ENCODE results near the gene OGFOD2. TPM values are rescaled to one million over a fixed set of nuclear protein-coding genes. Genes with fewer than 3 reads are reported as not detected.

The OGFOD2 gene
- total and polyA plus RNA-seq, 9 of the 15 experiments (the other 6 are each of a cell fraction or from before 2014, with no cell fraction given): 1.4 to 111 (median 18.5) TPM

DNA sequence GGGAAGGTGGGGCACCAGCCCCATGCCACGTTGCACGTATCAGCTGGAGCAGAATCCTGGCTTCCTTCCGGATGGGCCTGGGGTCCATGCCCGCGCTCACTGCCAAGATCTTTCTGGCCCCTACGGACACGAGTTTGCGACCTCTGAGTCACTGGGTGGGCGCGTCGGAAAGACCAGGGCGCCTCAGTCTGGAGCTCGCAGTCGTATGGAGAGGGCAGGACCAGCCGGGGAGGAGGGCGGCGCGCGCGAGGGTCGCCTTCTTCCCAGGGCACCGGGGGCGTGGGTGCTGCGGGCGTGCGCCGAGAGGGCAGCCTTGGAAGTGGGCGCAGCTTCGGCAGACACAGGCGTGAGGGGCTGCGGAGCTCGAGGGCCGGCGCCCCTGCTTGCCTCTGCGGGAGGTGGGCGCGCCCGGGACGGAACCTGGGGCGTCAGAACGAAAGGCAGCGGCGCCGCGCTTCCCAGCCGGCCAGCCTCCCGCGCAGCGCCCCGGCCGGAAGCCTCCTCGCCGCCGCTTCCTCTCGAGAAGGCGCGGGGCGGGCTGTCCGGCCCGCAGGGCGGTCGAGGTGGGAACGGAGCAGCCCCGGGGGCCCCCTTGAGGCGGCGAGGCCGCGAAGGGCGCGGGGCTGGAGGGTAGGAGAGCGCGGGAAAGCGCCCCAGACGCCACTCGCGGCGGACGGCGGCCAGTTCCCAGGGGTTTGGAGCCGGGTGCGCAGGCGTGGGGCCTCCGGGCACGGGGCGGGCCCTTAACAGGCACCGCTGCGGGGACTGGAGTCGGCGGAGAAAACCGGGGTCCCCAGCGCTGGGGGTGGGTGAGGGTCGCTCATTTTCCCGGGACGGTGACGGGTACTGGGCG, 5.4 kb downstream of the OGFOD2 start, which contains the start of gene ARL6IP4:
ARL6IP4 (plus strand) TSS at position 499 of the 853 bp plus-strand sequence. CDS start 459 bp downstream, outside the sequence.
- Histone ChIP-seq H3K4me3 (peak within 1 kb of the TSS; percentile 88), H3K4me2 (ENCODE audit: insufficient read depth, low read length) (peak within 1 kb of the TSS; percentile 80), H3K9ac (ENCODE audit: insufficient read depth in 1 of 2, low read depth in 2 of 2, low read length in 2 of 2) (peak within 1 kb of the TSS; percentile 89 to 99), H3K9me1 (ENCODE audit: control insufficient read depth, insufficient read depth, low read length) (no peaks in the 10 kb centered on the region), H2AFZ (ENCODE audit: low read depth, low read length) (peak within 1 kb of the TSS; percentile 88), H3K27ac (ENCODE audit: extremely low read depth, low read depth, low read length) (peak within 1 kb of the TSS; percentile 84), H3K4me1 (replicated peaks in 1 of 2; ENCODE audit: control insufficient read depth in 2 of 2, insufficient read depth in 2 of 2, low read length in 2 of 2) (peaks cover 43 to 89% of the 10 kb centered on the region in 2 experiments), H3K36me3 (ENCODE audit: control insufficient read depth, insufficient read depth, low read length) (peaks cover 58% of the 10 kb centered on the region), H3K9me3 (replicated peaks; ENCODE audit: control insufficient read depth, insufficient read depth, low read depth, low read length) (no peaks in the 10 kb centered on the region), H3K27me3 (ENCODE audit: control insufficient read depth in 2 of 2, insufficient read depth in 2 of 2, low read length in 2 of 2) (no peaks in the 10 kb centered on the region), H3K79me2 (ENCODE audit: control insufficient read depth, insufficient read depth, low read length) (peaks cover 54% of the 10 kb centered on the region), H4K20me1 (replicated peaks; ENCODE audit: control insufficient read depth, insufficient read depth, low read length) (peaks cover 5% of the 10 kb centered on the region; the same call in 1 of the 2 replicates)
- ChIA-PET POLR2A (interaction anchor here (0.9 kb wide), 1 partner anchor 138 kb away, joined by 3 read pairs; no protein-coding TSS in a partner anchor), CTCF (ENCODE audit: low intra/inter-chr PET ratio) (no interaction called here)
- intact Hi-C loops (cut with micrococcal nuclease): loop anchor here (5.0 to 10.0 kb wide), 2 partner anchors 52 to 164 kb away; no protein-coding TSS in a partner anchor
- WGBS (ENCODE audit: insufficient coverage, low coverage, missing lambda C conversion rate): under 1% methylated on average over 82 of the region's 96 CpGs
- DNase-seq (ENCODE audit: extremely low read depth in 1 of 4, low spot score in 3 of 4) (peak; percentile 75 to 90 (median 88)), ATAC-seq (peak; percentile 80), FAIRE-seq (no peak)
- in situ Hi-C loops (cut with MboI): no loop called here
- BruUV-seq (replicated peaks): TSS peak; percentile 45
- peak; percentile 8; the same call in 1 of the 2 replicates for TF ChIP-seq ZNF324 (CRISPR knock-in tag; IDR thresholded peaks at IDR 0.05)
- TF ChIP-seq, protein P1, sequence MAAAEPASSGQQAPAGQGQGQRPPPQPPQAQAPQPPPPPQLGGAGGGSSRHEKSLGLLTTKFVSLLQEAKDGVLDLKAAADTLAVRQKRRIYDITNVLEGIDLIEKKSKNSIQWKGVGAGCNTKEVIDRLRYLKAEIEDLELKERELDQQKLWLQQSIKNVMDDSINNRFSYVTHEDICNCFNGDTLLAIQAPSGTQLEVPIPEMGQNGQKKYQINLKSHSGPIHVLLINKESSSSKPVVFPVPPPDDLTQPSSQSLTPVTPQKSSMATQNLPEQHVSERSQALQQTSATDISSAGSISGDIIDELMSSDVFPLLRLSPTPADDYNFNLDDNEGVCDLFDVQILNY (CRISPR knock-in tag; IDR thresholded peaks at IDR 0.05): no peak
- peak in 1 of 2 experiments; percentile 87; a peak in 2 of 4 replicates for TF ChIP-seq TRIM24 (IDR thresholded peaks at IDR 0.05)
- no peak for TF ChIP-seq CBX5 (IDR thresholded peaks at IDR 0.05; ENCODE audit: borderline replicate concordance, low read depth)
- no peak for TF ChIP-seq CC2D1A (IDR thresholded peaks at IDR 0.05)
- TF ChIP-seq BRD9 (IDR thresholded peaks at IDR 0.05; ENCODE audit: low read depth, partially characterized antibody): no peak
- 0 out of 2 replicates have a peak, but pooled peaks have one; percentile 68 for TF ChIP-seq RUNX1 (IDR thresholded peaks at IDR 0.05; ENCODE audit: low read depth)
- TF ChIP-seq BCL6 (CRISPR knock-in tag; IDR thresholded peaks at IDR 0.05): no peak
- TF ChIP-seq ZSCAN29 (IDR thresholded peaks at IDR 0.05): no peak
- peak; percentile 60; the same call in 1 of the 2 replicates for TF ChIP-seq IRF2 (CRISPR knock-in tag; IDR thresholded peaks at IDR 0.05)
- TF ChIP-seq THRAP3 (IDR thresholded peaks at IDR 0.05; ENCODE audit: borderline replicate concordance): no peak
- peak; percentile 87 for TF ChIP-seq GABPB1 (CRISPR knock-in tag; IDR thresholded peaks at IDR 0.05)
- peak; percentile 84 for TF ChIP-seq PRDM10 (IDR thresholded peaks at IDR 0.05; ENCODE audit: partially characterized antibody)
- TF ChIP-seq TEAD1 (CRISPR knock-in tag; IDR thresholded peaks at IDR 0.05): no peak; a peak in 1 of 4 replicates
- TF ChIP-seq SNAPC5 (CRISPR knock-in tag; IDR thresholded peaks at IDR 0.05): no peak

Data from K562 (cell line).